Transverse colon (tissue), 4 donors: ENCODE results near the gene ENTPD5. TPM values are rescaled to one million over a fixed set of nuclear protein-coding genes. Genes with fewer than 3 reads are reported as not detected.

Experiments
- DNase-seq: peaks from one replicate; pipeline ENCODE4 v3.0.0-alpha.2; 2019
- H3K27ac ChIP-seq, 4 donors: fragments of 200-600 bp; sonication (generic); 2 replicates each; pipeline ENCODE4 v1.5.1; 2016 to 2018; ENCODE audit warnings: inconsistent platforms in 4 of 4
- H3K27me3 ChIP-seq: fragments of 200-600 bp; sonication (generic); 2 replicates; pipeline ENCODE4 v1.5.1; 2017; ENCODE audit warnings: inconsistent platforms
- H3K36me3 ChIP-seq, 4 donors: fragments of 200-600 bp; sonication (generic); 2 replicates each; pipeline ENCODE4 v1.5.1; 2017 to 2019; ENCODE audit warnings: inconsistent platforms in 4 of 4
- H3K4me1 ChIP-seq, 4 donors: fragments of 200-600 bp; sonication (generic); 2 replicates each; pipeline ENCODE4 v1.5.1; 2017 to 2020; ENCODE audit warnings: inconsistent platforms in 4 of 4
- H3K4me3 ChIP-seq, 4 donors: fragments of 200-600 bp; sonication (generic); 1 replicate in 1 of 4; 2 replicates in 3 of 4; pipeline versions ENCODE4 v1.5.1 to v1.6.1; 2017 to 2019; ENCODE audit warnings: inconsistent platforms in 4 of 4
- H3K9me3 ChIP-seq, 2 donors: fragments of 200-600 bp; sonication (generic); 2 replicates each; pipeline ENCODE4 v1.5.1; 2017 to 2019; ENCODE audit warnings: inconsistent platforms in 2 of 2
- CTCF ChIP-seq, 5 experiments: fragments of 200-600 bp in 3 of 5; fragments of 450-650 bp in 2 of 5; sonication (generic) in 3 of 5; IDR thresholded peaks; 1 replicate in 2 of 5; 2 replicates in 3 of 5; pipeline ENCODE4 v1.5.1; 2016 to 2017; ENCODE audit warnings: antibody characterized with exemption in 5 of 5, inconsistent platforms in 3 of 5, mild to moderate bottlenecking in 2 of 5, moderate library complexity in 1 of 5
- EP300 ChIP-seq: sonication (generic); formaldehyde crosslinking; IDR thresholded peaks from one replicate; pipeline ENCODE4 v1.6.1; 2017; ENCODE audit warnings: antibody characterized with exemption, low read depth
- POLR2A ChIP-seq: fragments of 450-650 bp; IDR thresholded peaks from one replicate; pipeline ENCODE4 v1.6.1; 2016; ENCODE audit warnings: antibody characterized with exemption, mild to moderate bottlenecking, moderate library complexity
- POLR2AphosphoS5 ChIP-seq, 3 donors: sonication (generic); formaldehyde crosslinking; IDR thresholded peaks; one replicate each; pipeline ENCODE4 v1.6.1; 2016; ENCODE audit warnings: antibody characterized with exemption in 3 of 3
- WGBS, 2 donors: methylation state at CpG; one replicate each; pipeline ENCODE4 v1.1.5; 2018; ENCODE audit warnings: low coverage in 1 of 2; 5-methylcytosine and 5-hydroxymethylcytosine counted together
- in situ Hi-C, 4 donors: fragments of 200-750 bp; cut with MboI; loops; one replicate each; pipeline versions ENCODE4 v1.15.0 to v1.15.1; 2017; ENCODE audit warnings: low sequenced_read_pairs in 3 of 4, low pct_ligation_motif_present in 1 of 4, low pct_unique_long_range_greater_than_20kb in 1 of 4
- intact Hi-C: fragments of 100-400 bp; cut with DNase I; formaldehyde crosslinking; loops from one replicate; pipeline ENCODE4 v1.15.1; 2023; ENCODE audit warnings: low total_unique reads
- total RNA-seq, 4 donors: library from RNA; depleted of rRNA; stranded (reverse); fragments of >200 nt; gene quantifications; one replicate each; pipeline ENCODE4 v1.1.0, GENCODE V29; 2016

Gene ENTPD5
- total RNA-seq, 4 donors from 2014 or later, result 60.9 to 311 (median 219) TPM

- Histone ChIP-seq H3K4me3 (no peak overlapping the region), H3K4me1 (no peaks in the 10 kb centered on the region), H3K27ac (no peak overlapping the region), H3K9me3 (no peaks in the 10 kb centered on the region), H3K27me3 (no peaks in the 10 kb centered on the region), H3K36me3 (peaks cover 0 to 66% (median 19%) of the 10 kb centered on the region in 4 donors)
- intact Hi-C loops, result no loop called here
- DNase-seq, result no peak
- in situ Hi-C loops, result no loop called here
- TF ChIP-seq EP300 (no peak), POLR2AphosphoS5 (IDR thresholded peaks at IDR 0.05) (no peak), CTCF (IDR thresholded peaks at IDR 0.05) (no peak)
These were observed 45.3 kb upstream of the ENTPD5 start for GRCh38 chr14:74064426-74064825.

- Histone ChIP-seq H3K27me3 (no peaks in the 10 kb centered on the region), H3K36me3 (peaks cover 0 to 68% (median 21%) of the 10 kb centered on the region in 4 donors), H3K4me3 (no peak overlapping the region), H3K27ac (no peak overlapping the region), H3K9me3 (no peaks in the 10 kb centered on the region), H3K4me1 (no peaks in the 10 kb centered on the region)
- intact Hi-C loops, result no loop called here
- in situ Hi-C loops, result no loop called here
- no peak for TF ChIP-seq EP300
- no peak for TF ChIP-seq POLR2AphosphoS5 (IDR thresholded peaks at IDR 0.05)
- TF ChIP-seq CTCF (IDR thresholded peaks at IDR 0.05), result no peak
- TF ChIP-seq POLR2A, result no peak
- no peak for DNase-seq
- 74 to 86% methylated on average over 2 of the region's 2 CpGs for WGBS, 2 donors
These were observed 43.7 kb upstream of the ENTPD5 start for GRCh38 chr14:74062809-74063150.

- H3K27ac ChIP-seq, result no peak overlapping the region
- no peak for DNase-seq
- TF ChIP-seq POLR2A (no peak), CTCF (IDR thresholded peaks at IDR 0.05) (no peak), EP300 (no peak), POLR2AphosphoS5 (IDR thresholded peaks at IDR 0.05) (no peak)
- in situ Hi-C loops, result no loop called here
- no peak overlapping the region for H3K4me3 ChIP-seq
- WGBS, 2 donors, result 73 to 88% methylated on average over 3 of the region's 3 CpGs
- intact Hi-C loops, result loop anchor here (10.0 kb wide), 1 partner anchor 775 kb away; no protein-coding TSS in a partner anchor
- H3K9me3 ChIP-seq, result no peaks in the 10 kb centered on the region
- H3K27me3 ChIP-seq, result no peaks in the 10 kb centered on the region
- no peaks in the 10 kb centered on the region for H3K4me1 ChIP-seq
- peaks cover 0 to 4% (median 0%) of the 10 kb centered on the region in 4 donors for H3K36me3 ChIP-seq
These were observed 30.9 kb upstream of the ENTPD5 start for GRCh38 chr14:74049876-74050495.

- 54 to 55% methylated on average over 2 to 3 of the region's 3 CpGs for WGBS, 2 donors
- Histone ChIP-seq H3K36me3 (peaks cover 0 to 4% (median 0%) of the 10 kb centered on the region in 4 donors), H3K4me3 (no peak overlapping the region), H3K9me3 (no peaks in the 10 kb centered on the region), H3K4me1 (no peaks in the 10 kb centered on the region), H3K27me3 (no peaks in the 10 kb centered on the region), H3K27ac (no peak overlapping the region)
- in situ Hi-C loops (no loop called here), intact Hi-C loops (no loop called here)
- no peak for DNase-seq
- TF ChIP-seq CTCF (IDR thresholded peaks at IDR 0.05) (no peak), EP300 (no peak), POLR2A (no peak), POLR2AphosphoS5 (IDR thresholded peaks at IDR 0.05) (no peak)
These were observed 29.2 kb upstream of the ENTPD5 start for GRCh38 chr14:74048281-74048680.
